OCI-LY1 (cell line): ENCODE results near the gene GMPPA.

Experiments
- H2AFZ ChIP-seq: fragments of 200-600 bp; sonication (generic), shearing (Covaris generic); 2 replicates; pipeline ENCODE4 v1.6.0; 2014; ENCODE audit warnings: antibody characterized with exemption, mild to moderate bottlenecking, low read length
- H3F3A ChIP-seq: fragments of 200-600 bp; sonication (generic), shearing (Covaris generic); 2 replicates; pipeline ENCODE4 v1.6.0; 2014; ENCODE audit warnings: mild to moderate bottlenecking, antibody characterized with exemption, low read length, moderate library complexity; ENCODE audit not compliant: insufficient read depth
- H3K27ac ChIP-seq: fragments of 200-600 bp; sonication (generic); 2 replicates; pipeline ENCODE4 v1.5.1; 2014; ENCODE audit warnings: low read length, mixed run types, mild to moderate bottlenecking, low read depth; ENCODE audit not compliant: poor library complexity, severe bottlenecking
- H3K27me3 ChIP-seq: fragments of 200-600 bp; sonication (generic); 2 replicates; pipeline ENCODE4 v1.6.0; 2014; ENCODE audit warnings: antibody characterized with exemption, mild to moderate bottlenecking, low read length, moderate library complexity; ENCODE audit not compliant: insufficient read depth
- H3K36me3 ChIP-seq: fragments of 200-600 bp; sonication (generic); 2 replicates; pipeline ENCODE4 v1.6.1; 2014; ENCODE audit warnings: mild to moderate bottlenecking, antibody characterized with exemption, low read length, moderate library complexity, mixed read lengths; ENCODE audit not compliant: insufficient read depth
- H3K4me1 ChIP-seq: fragments of 200-600 bp; sonication (generic); 2 replicates; pipeline ENCODE4 v1.5.1; 2014; ENCODE audit warnings: mild to moderate bottlenecking, low read length, moderate library complexity; ENCODE audit not compliant: insufficient read depth, severe bottlenecking
- H3K4me2 ChIP-seq: fragments of 200-600 bp; sonication (generic), shearing (Covaris generic); 2 replicates; pipeline ENCODE4 v1.6.1; 2014; ENCODE audit warnings: low read length
- H3K4me3 ChIP-seq: fragments of 200-600 bp; sonication (generic); 2 replicates; pipeline ENCODE4 v1.5.1; 2014; ENCODE audit warnings: low read length, low read depth, mild to moderate bottlenecking, mixed read lengths; ENCODE audit not compliant: poor library complexity, severe bottlenecking
- H3K79me2 ChIP-seq: fragments of 200-600 bp; shearing (Covaris generic); 2 replicates; pipeline ENCODE4 v1.6.1; 2016; ENCODE audit warnings: mixed run types, low read length, mixed read lengths; ENCODE audit not compliant: insufficient read depth
- H3K9ac ChIP-seq: fragments of 200-600 bp; sonication (generic), shearing (Covaris generic); 2 replicates; pipeline ENCODE4 v1.6.1; 2014; ENCODE audit warnings: mild to moderate bottlenecking, low read length, mixed read lengths
- H3K9me2 ChIP-seq: fragments of 200-600 bp; sonication (generic), shearing (Covaris generic); 2 replicates; pipeline ENCODE4 v1.6.1; 2014; ENCODE audit warnings: low read depth, mild to moderate bottlenecking, low read length, mixed read lengths
- H3K9me3 ChIP-seq: fragments of 200-600 bp; shearing (Covaris generic); 2 replicates; pipeline ENCODE4 v1.6.1; 2014; ENCODE audit warnings: low read length, mixed read lengths
- H4K20me1 ChIP-seq: fragments of 200-600 bp; sonication (generic), shearing (Covaris generic); 2 replicates; pipeline ENCODE4 v1.6.0; 2016; ENCODE audit warnings: mild to moderate bottlenecking, low read length; ENCODE audit not compliant: insufficient read depth
- EZH2 ChIP-seq: fragments of 200-600 bp; sonication (generic), shearing (Covaris generic); IDR thresholded peaks from 2 replicates; pipeline ENCODE4 v1.8.0; 2017; ENCODE audit warnings: borderline replicate concordance, mixed run types, mild to moderate bottlenecking, antibody characterized with exemption, low read length, moderate library complexity, mixed read lengths
- TF ChIP-seq, protein P1 (sequence below): fragments of 200-600 bp; sonication (generic), shearing (Covaris generic); IDR thresholded peaks from 2 replicates; pipeline ENCODE4 v1.5.1; 2017; ENCODE audit warnings: mild to moderate bottlenecking, antibody characterized with exemption, low read length, moderate library complexity, mixed read lengths

GMPPA gene

GRCh38 chr2:219457784-219458369 is 40.8 kb upstream of the GMPPA start:
- no peak overlapping the region for H3K27ac ChIP-seq
- no peak overlapping the region for H2AFZ ChIP-seq
- no peaks in the 10 kb centered on the region for H3K36me3 ChIP-seq
- H3K4me1 ChIP-seq, result no peaks in the 10 kb centered on the region
- H3F3A ChIP-seq, result no peaks in the 10 kb centered on the region
- H3K79me2 ChIP-seq, result no peaks in the 10 kb centered on the region
- no peaks in the 10 kb centered on the region for H3K9me2 ChIP-seq
- H3K27me3 ChIP-seq, result no peaks in the 10 kb centered on the region; the same call in 1 of the 2 replicates
- no peaks in the 10 kb centered on the region for H4K20me1 ChIP-seq
- H3K9me3 ChIP-seq, result no peaks in the 10 kb centered on the region
- TF ChIP-seq, protein P1, sequence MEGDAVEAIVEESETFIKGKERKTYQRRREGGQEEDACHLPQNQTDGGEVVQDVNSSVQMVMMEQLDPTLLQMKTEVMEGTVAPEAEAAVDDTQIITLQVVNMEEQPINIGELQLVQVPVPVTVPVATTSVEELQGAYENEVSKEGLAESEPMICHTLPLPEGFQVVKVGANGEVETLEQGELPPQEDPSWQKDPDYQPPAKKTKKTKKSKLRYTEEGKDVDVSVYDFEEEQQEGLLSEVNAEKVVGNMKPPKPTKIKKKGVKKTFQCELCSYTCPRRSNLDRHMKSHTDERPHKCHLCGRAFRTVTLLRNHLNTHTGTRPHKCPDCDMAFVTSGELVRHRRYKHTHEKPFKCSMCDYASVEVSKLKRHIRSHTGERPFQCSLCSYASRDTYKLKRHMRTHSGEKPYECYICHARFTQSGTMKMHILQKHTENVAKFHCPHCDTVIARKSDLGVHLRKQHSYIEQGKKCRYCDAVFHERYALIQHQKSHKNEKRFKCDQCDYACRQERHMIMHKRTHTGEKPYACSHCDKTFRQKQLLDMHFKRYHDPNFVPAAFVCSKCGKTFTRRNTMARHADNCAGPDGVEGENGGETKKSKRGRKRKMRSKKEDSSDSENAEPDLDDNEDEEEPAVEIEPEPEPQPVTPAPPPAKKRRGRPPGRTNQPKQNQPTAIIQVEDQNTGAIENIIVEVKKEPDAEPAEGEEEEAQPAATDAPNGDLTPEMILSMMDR, result peak; percentile 48; the same call in 1 of the 2 replicates
- TF ChIP-seq EZH2, result no peak
- H3K4me2 ChIP-seq, result no peak overlapping the region
- H3K4me3 ChIP-seq, result no peak overlapping the region
- H3K9ac ChIP-seq, result no peak overlapping the region

GRCh38 chr2:219458996-219459395 is 39.7 kb upstream of the GMPPA start:
- Histone ChIP-seq H3K27ac (no peak overlapping the region), H3K9me3 (no peaks in the 10 kb centered on the region), H3K27me3 (no peaks in the 10 kb centered on the region; the same call in 1 of the 2 replicates), H3K4me2 (no peak overlapping the region), H3K4me1 (no peaks in the 10 kb centered on the region), H3K9me2 (no peaks in the 10 kb centered on the region), H4K20me1 (no peaks in the 10 kb centered on the region), H3F3A (no peaks in the 10 kb centered on the region), H2AFZ (no peak overlapping the region), H3K4me3 (no peak overlapping the region), H3K36me3 (no peaks in the 10 kb centered on the region), H3K9ac (no peak overlapping the region), H3K79me2 (no peaks in the 10 kb centered on the region)
- TF ChIP-seq EZH2, result no peak
- TF ChIP-seq, protein P1, result no peak

- H3K9me2 ChIP-seq, result no peaks in the 10 kb centered on the region
- H4K20me1 ChIP-seq, result no peaks in the 10 kb centered on the region
- H3K9ac ChIP-seq, result no peak overlapping the region
- H3K27me3 ChIP-seq, result no peaks in the 10 kb centered on the region; the same call in 1 of the 2 replicates
- no peaks in the 10 kb centered on the region for H3K79me2 ChIP-seq
- no peaks in the 10 kb centered on the region for H3K4me1 ChIP-seq
- H3K4me3 ChIP-seq, result no peak overlapping the region
- TF ChIP-seq, protein P1, result peak; percentile 77
- TF ChIP-seq EZH2, result no peak
- H3K36me3 ChIP-seq, result no peaks in the 10 kb centered on the region
- H3K4me2 ChIP-seq, result no peak overlapping the region
- H3F3A ChIP-seq, result no peaks in the 10 kb centered on the region
- no peak overlapping the region for H3K27ac ChIP-seq
- no peaks in the 10 kb centered on the region for H3K9me3 ChIP-seq
- H2AFZ ChIP-seq, result no peak overlapping the region
Measured at GRCh38 chr2:219459460-219460311, 39.0 kb upstream of the GMPPA start.
